CD14-positive monocyte (primary cell): Measurements from ENCODE around the gene CHRM2. TPM values are rescaled to one million over a fixed set of nuclear protein-coding genes. Genes with fewer than 3 reads are reported as not detected.

Experiments used
- DNase-seq, 3 donors: peaks; one replicate each; pipeline ENCODE4 v3.0.0-alpha.2; 2011 to 2022
- H2AFZ ChIP-seq: 2 replicates; pipeline ENCODE4 v1.6.0; 2012; ENCODE audit warnings: mild to moderate bottlenecking, low read depth, low read length, inconsistent platforms; ENCODE audit not compliant: insufficient read depth, poor library complexity, severe bottlenecking
- H3K27ac ChIP-seq, 2 donors: 1 replicate in 1 of 2; 2 replicates in 1 of 2; pipeline ENCODE4 v1.5.1; 2012 to 2013; ENCODE audit warnings: low read length in 2 of 2, control low read depth in 1 of 2, inconsistent platforms in 1 of 2, low read depth in 1 of 2, mild to moderate bottlenecking in 1 of 2
- H3K27me3 ChIP-seq, 2 donors: one replicate each; pipeline versions ENCODE4 v1.6.0 to v1.6.1; 2011 to 2013; ENCODE audit warnings: low read length in 2 of 2; ENCODE audit not compliant: control insufficient read depth in 2 of 2, insufficient read depth in 2 of 2
- H3K36me3 ChIP-seq, 2 donors: replicated peaks in 1 of 2; 1 replicate in 1 of 2; 2 replicates in 1 of 2; pipeline versions ENCODE4 v1.5.1 to v1.6.1; 2012 to 2013; ENCODE audit warnings: low read length in 2 of 2, control low read depth in 1 of 2, inconsistent platforms in 1 of 2, mild to moderate bottlenecking in 1 of 2; ENCODE audit not compliant: insufficient read depth in 2 of 2, control insufficient read depth in 1 of 2
- H3K4me1 ChIP-seq, 2 donors: 1 replicate in 1 of 2; 2 replicates in 1 of 2; pipeline versions ENCODE4 v1.5.1 to v1.6.1; 2012 to 2013; ENCODE audit warnings: low read length in 2 of 2, control low read depth in 1 of 2, inconsistent platforms in 1 of 2, mild to moderate bottlenecking in 1 of 2, moderate library complexity in 1 of 2; ENCODE audit not compliant: insufficient read depth in 2 of 2, control insufficient read depth in 1 of 2
- H3K4me2 ChIP-seq: replicated peaks from 2 replicates; pipeline ENCODE3; 2012; ENCODE audit warnings: low read length, moderate library complexity, mild to moderate bottlenecking; ENCODE audit not compliant: poor library complexity, severe bottlenecking; ENCODE audit errors: extremely low read depth
- H3K4me3 ChIP-seq, 3 experiments: fragments of 200-600 bp in 1 of 3; sonication (generic) in 1 of 3; replicated peaks in 1 of 3; 1 replicate in 2 of 3; 2 replicates in 1 of 3; pipeline ENCODE4 v1.5.1; 2011 to 2013; ENCODE audit warnings: low read length in 3 of 3, mild to moderate bottlenecking in 3 of 3, control low read depth in 2 of 3, low read depth in 2 of 3, inconsistent platforms in 1 of 3, moderate library complexity in 1 of 3
- H3K79me2 ChIP-seq: 2 replicates; pipeline ENCODE4 v1.6.0; 2012; ENCODE audit warnings: mild to moderate bottlenecking, control low read depth, inconsistent platforms, low read length, moderate library complexity; ENCODE audit not compliant: insufficient read depth
- H3K9ac ChIP-seq: 2 replicates; pipeline ENCODE4 v1.6.0; 2017; ENCODE audit warnings: low read length, mild to moderate bottlenecking; ENCODE audit not compliant: insufficient read depth, poor library complexity, severe bottlenecking
- H3K9me3 ChIP-seq, 2 donors: replicated peaks in 1 of 2; 1 replicate in 1 of 2; 2 replicates in 1 of 2; pipeline versions ENCODE4 v1.5.1 to v1.6.1; 2012 to 2013; ENCODE audit warnings: low read length in 2 of 2, control low read depth in 1 of 2; ENCODE audit not compliant: control insufficient read depth in 1 of 2, insufficient read depth in 1 of 2
- H4K20me1 ChIP-seq: 2 replicates; pipeline ENCODE4 v1.6.0; 2012; ENCODE audit warnings: mild to moderate bottlenecking, low read length, control low read depth, moderate library complexity; ENCODE audit not compliant: insufficient read depth
- H3K27ac Mint-ChIP-seq, 7 donors: one replicate each; pipeline ENCODE4 v1.8.0; 2020; ENCODE audit warnings: mild to moderate bottlenecking in 7 of 7, mixed read lengths in 7 of 7, moderate library complexity in 6 of 7, inconsistent platforms in 2 of 7
- H3K27me3 Mint-ChIP-seq, 3 donors: one replicate each; pipeline ENCODE4 v1.8.0; 2021 to 2022; ENCODE audit warnings: low read depth in 3 of 3, mild to moderate bottlenecking in 3 of 3, mixed read lengths in 3 of 3, moderate library complexity in 3 of 3, inconsistent platforms in 1 of 3
- H3K36me3 Mint-ChIP-seq, 2 donors: one replicate each; pipeline ENCODE4 v1.8.0; 2020; ENCODE audit warnings: mixed read lengths in 2 of 2, inconsistent platforms in 1 of 2, mild to moderate bottlenecking in 1 of 2
- H3K4me1 Mint-ChIP-seq: one replicate; pipeline ENCODE4 v1.8.0; 2020; ENCODE audit warnings: mild to moderate bottlenecking, mixed read lengths
- H3K4me3 Mint-ChIP-seq, 2 donors: one replicate each; pipeline ENCODE4 v1.8.0; 2020; ENCODE audit warnings: mild to moderate bottlenecking in 2 of 2, mixed read lengths in 2 of 2, moderate library complexity in 1 of 2
- H3K9me3 Mint-ChIP-seq, 7 donors: one replicate each; pipeline ENCODE4 v1.8.0; 2020 to 2022; ENCODE audit warnings: mixed read lengths in 7 of 7, mild to moderate bottlenecking in 6 of 7, moderate library complexity in 6 of 7, inconsistent platforms in 2 of 7
- CTCF ChIP-seq: fragments of 200-600 bp; IDR thresholded peaks from one replicate; pipeline ENCODE4 v1.8.0; 2022; ENCODE audit warnings: antibody characterized with exemption, mild to moderate bottlenecking
- whole genome bisulfite sequencing: methylation state at CpG from one replicate; pipeline ENCODE4 v1.1.5; 2013; ENCODE audit warnings: missing lambda C conversion rate; ENCODE audit not compliant: insufficient coverage; 5-methylcytosine and 5-hydroxymethylcytosine counted together
- intact Hi-C, 2 donors: fragments of 100-400 bp; cut with micrococcal nuclease; formaldehyde crosslinking; loops; one replicate each; pipeline versions ENCODE4 v1.15.0 to v1.15.1; 2023
- polyA plus RNA-seq, 3 donors: library from polyadenylated mRNA; depleted of rRNA in 1 of 3; unstranded in 2 of 3; stranded (reverse) in 1 of 3; fragments of 300-500 nt in 2 of 3; fragments of >200 nt in 1 of 3; fragmentation: Illumina TruSeq in 2 of 3; gene quantifications; 1 replicate in 2 of 3; 2 replicates in 1 of 3; pipeline ENCODE4 v1.2.3, GENCODE V29; 2012 to 2021

The CHRM2 gene
- polyA plus RNA-seq, 3 donors = not detected

GRCh38 chr7:137005873-137006272 lies 137.4 kb downstream of the CHRM2 start:
- Histone ChIP-seq H3K4me3 (no peak overlapping the region), H2AFZ (no peak overlapping the region), H3K9me3 (peaks cover 0 to 4% of the 10 kb centered on the region in 2 donors), H3K36me3 (no peaks in the 10 kb centered on the region), H3K9ac (no peak overlapping the region), H3K4me1 (no peaks in the 10 kb centered on the region), H3K79me2 (no peaks in the 10 kb centered on the region), H3K27ac (no peak overlapping the region), H3K27me3 (no peaks in the 10 kb centered on the region), H4K20me1 (no peaks in the 10 kb centered on the region), H3K4me2 (no peak overlapping the region)
- no peak for TF ChIP-seq CTCF
- H3K4me1 Mint-ChIP-seq = no peaks in the 10 kb centered on the region
- no peak overlapping the region for H3K4me3 Mint-ChIP-seq
- H3K9me3 Mint-ChIP-seq = peaks cover 0 to 4% (median 0%) of the 10 kb centered on the region in 7 donors
- H3K36me3 Mint-ChIP-seq = no peaks in the 10 kb centered on the region
- no peak for DNase-seq
- 88% methylated on average over 2 of the region's 3 CpGs for WGBS
- no peaks in the 10 kb centered on the region for H3K27me3 Mint-ChIP-seq
- intact Hi-C loops = no loop called here
- H3K27ac Mint-ChIP-seq = no peak overlapping the region

- Mint-ChIP-seq H3K9me3 (peaks cover 0 to 4% (median 0%) of the 10 kb centered on the region in 7 donors), H3K4me1 (no peaks in the 10 kb centered on the region), H3K4me3 (no peak overlapping the region), H3K27me3 (no peaks in the 10 kb centered on the region), H3K36me3 (no peaks in the 10 kb centered on the region), H3K27ac (no peak overlapping the region)
- Histone ChIP-seq H3K36me3 (no peaks in the 10 kb centered on the region), H2AFZ (no peak overlapping the region), H3K4me3 (no peak overlapping the region), H3K9ac (no peak overlapping the region), H3K4me1 (no peaks in the 10 kb centered on the region), H3K4me2 (no peak overlapping the region), H3K27me3 (no peaks in the 10 kb centered on the region), H4K20me1 (no peaks in the 10 kb centered on the region), H3K9me3 (peaks cover 0 to 4% of the 10 kb centered on the region in 2 donors), H3K27ac (no peak overlapping the region), H3K79me2 (no peaks in the 10 kb centered on the region)
- no peak for TF ChIP-seq CTCF
- WGBS = no CpG with 5 or more reads among the region's 1 CpG
- DNase-seq = no peak
- intact Hi-C loops = no loop called here
Observed at GRCh38 chr7:137006293-137006692, 137.8 kb downstream of the CHRM2 start.
